Astrocyte (in vitro differentiated cells and primary cell): Measurements from ENCODE around the gene EIF1AD. TPM values are rescaled to one million over a fixed set of nuclear protein-coding genes. Genes with fewer than 3 reads are reported as not detected.
A peak's percentile ranks its signal among the peaks of the same experiment; 100 is the strongest.

Experiments
- DNase-seq: peaks from one replicate; pipeline ENCODE4 v3.0.0-alpha.2; 2010; ENCODE audit warnings: low read depth
- FAIRE-seq: peaks from 2 replicates; lab custom pipeline; 2011; peaks lifted over from hg19 to GRCh38; lab: Jason Lieb, UNC
- H2AFZ ChIP-seq: 2 replicates; pipeline ENCODE4 v1.6.0; 2012; ENCODE audit warnings: low read depth, low read length, inconsistent platforms
- H3K27ac ChIP-seq: 2 replicates; pipeline ENCODE4 v1.5.1; 2011; ENCODE audit warnings: low read depth, low read length, inconsistent platforms
- H3K27me3 ChIP-seq: 2 replicates; pipeline ENCODE4 v1.6.0; 2011; ENCODE audit warnings: low read length, inconsistent platforms; ENCODE audit not compliant: insufficient read depth
- H3K36me3 ChIP-seq: 2 replicates; pipeline ENCODE4 v1.5.1; 2011; ENCODE audit warnings: low read length, inconsistent platforms; ENCODE audit not compliant: insufficient read depth
- H3K4me1 ChIP-seq: 2 replicates; pipeline ENCODE4 v1.5.1; 2011; ENCODE audit warnings: low read length, inconsistent platforms; ENCODE audit not compliant: insufficient read depth
- H3K4me2 ChIP-seq: 2 replicates; pipeline ENCODE4 v1.6.0; 2012; ENCODE audit warnings: low read length, inconsistent platforms
- H3K4me3 ChIP-seq: 2 replicates; pipeline ENCODE4 v1.5.1; 2011; ENCODE audit warnings: low read depth, mild to moderate bottlenecking, low read length, inconsistent platforms; ENCODE audit not compliant: insufficient read depth
- H3K79me2 ChIP-seq: 2 replicates; pipeline ENCODE4 v1.6.0; 2012; ENCODE audit warnings: mild to moderate bottlenecking, low read length, inconsistent platforms; ENCODE audit not compliant: insufficient read depth
- H3K9ac ChIP-seq: 2 replicates; pipeline ENCODE4 v1.6.0; 2012; ENCODE audit warnings: mild to moderate bottlenecking, low read length, inconsistent platforms
- H3K9me3 ChIP-seq: 2 replicates; pipeline ENCODE4 v1.5.1; 2012; ENCODE audit warnings: low read depth, mild to moderate bottlenecking, low read length, inconsistent platforms; ENCODE audit not compliant: insufficient read depth
- H4K20me1 ChIP-seq: 2 replicates; pipeline ENCODE4 v1.6.0; 2012; ENCODE audit warnings: low read length, inconsistent platforms; ENCODE audit not compliant: insufficient read depth
- H3K27ac Mint-ChIP-seq: one replicate; pipeline ENCODE4 v1.8.0; 2021; ENCODE audit warnings: mild to moderate bottlenecking, mixed read lengths; ENCODE audit not compliant: unreplicated experiment
- H3K27me3 Mint-ChIP-seq: one replicate; pipeline ENCODE4 v1.8.0; 2021; ENCODE audit warnings: low read depth, mixed read lengths; ENCODE audit not compliant: unreplicated experiment
- H3K36me3 Mint-ChIP-seq: one replicate; pipeline ENCODE4 v1.8.0; 2021; ENCODE audit warnings: low read depth, mixed read lengths; ENCODE audit not compliant: unreplicated experiment
- H3K4me1 Mint-ChIP-seq: one replicate; pipeline ENCODE4 v1.8.0; 2021; ENCODE audit warnings: low read depth, mixed read lengths; ENCODE audit not compliant: unreplicated experiment
- H3K4me3 Mint-ChIP-seq: one replicate; pipeline ENCODE4 v1.8.0; 2021; ENCODE audit warnings: mild to moderate bottlenecking, moderate library complexity, mixed read lengths; ENCODE audit not compliant: unreplicated experiment
- H3K9me3 Mint-ChIP-seq: one replicate; pipeline ENCODE4 v1.8.0; 2021; ENCODE audit warnings: mild to moderate bottlenecking, mixed read lengths; ENCODE audit not compliant: unreplicated experiment
- EZH2 ChIP-seq: IDR thresholded peaks from 2 replicates; pipeline ENCODE4 v1.6.1; 2012; ENCODE audit warnings: mild to moderate bottlenecking, low read length, inconsistent platforms; ENCODE audit not compliant: insufficient read depth
- total RNA-seq: library from RNA; stranded (reverse); gene quantifications from 2 replicates; pipeline ENCODE4 v1.2.1, GENCODE V29; 2021
- TF ChIP-seq, protein P1 (sequence below): IDR thresholded peaks from 2 replicates; pipeline ENCODE4 v1.5.1; 2011; ENCODE audit warnings: low read depth, mild to moderate bottlenecking, inconsistent platforms, low read length, moderate library complexity; ENCODE audit not compliant: insufficient read depth

The EIF1AD gene
- total RNA-seq, 1 donor from 2014 or later, result 42.7 TPM

DNA sequence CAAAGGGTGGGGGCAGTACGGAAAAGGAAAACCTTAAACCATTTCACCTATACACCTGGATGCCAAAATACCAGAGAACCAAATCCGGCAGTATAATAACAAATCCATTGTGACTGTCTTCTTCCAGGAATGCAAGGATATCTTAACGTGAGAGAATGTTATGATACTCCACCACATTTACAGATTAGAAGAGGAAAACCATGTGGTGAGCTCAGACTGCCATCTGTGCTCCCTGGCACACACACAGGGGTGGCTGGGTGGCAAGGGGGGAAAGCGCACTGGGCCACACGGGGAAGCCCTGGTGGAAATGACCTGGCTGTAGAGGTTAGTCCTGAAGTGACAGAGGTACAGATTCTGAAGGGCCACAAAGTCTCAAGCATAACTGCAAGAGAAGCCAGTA is 9.9 kb downstream of the EIF1AD start:
- FAIRE-seq (no peak), DNase-seq (peak; percentile 19)
- TF ChIP-seq, protein P1, sequence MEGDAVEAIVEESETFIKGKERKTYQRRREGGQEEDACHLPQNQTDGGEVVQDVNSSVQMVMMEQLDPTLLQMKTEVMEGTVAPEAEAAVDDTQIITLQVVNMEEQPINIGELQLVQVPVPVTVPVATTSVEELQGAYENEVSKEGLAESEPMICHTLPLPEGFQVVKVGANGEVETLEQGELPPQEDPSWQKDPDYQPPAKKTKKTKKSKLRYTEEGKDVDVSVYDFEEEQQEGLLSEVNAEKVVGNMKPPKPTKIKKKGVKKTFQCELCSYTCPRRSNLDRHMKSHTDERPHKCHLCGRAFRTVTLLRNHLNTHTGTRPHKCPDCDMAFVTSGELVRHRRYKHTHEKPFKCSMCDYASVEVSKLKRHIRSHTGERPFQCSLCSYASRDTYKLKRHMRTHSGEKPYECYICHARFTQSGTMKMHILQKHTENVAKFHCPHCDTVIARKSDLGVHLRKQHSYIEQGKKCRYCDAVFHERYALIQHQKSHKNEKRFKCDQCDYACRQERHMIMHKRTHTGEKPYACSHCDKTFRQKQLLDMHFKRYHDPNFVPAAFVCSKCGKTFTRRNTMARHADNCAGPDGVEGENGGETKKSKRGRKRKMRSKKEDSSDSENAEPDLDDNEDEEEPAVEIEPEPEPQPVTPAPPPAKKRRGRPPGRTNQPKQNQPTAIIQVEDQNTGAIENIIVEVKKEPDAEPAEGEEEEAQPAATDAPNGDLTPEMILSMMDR, result no peak
- no peak for TF ChIP-seq EZH2
- Mint-ChIP-seq H3K4me3 (no peak overlapping the region), H3K36me3 (peaks cover 5% of the 10 kb centered on the region), H3K27me3 (no peaks in the 10 kb centered on the region), H3K27ac (no peak overlapping the region), H3K9me3 (no peaks in the 10 kb centered on the region), H3K4me1 (no peaks in the 10 kb centered on the region)
- Histone ChIP-seq H2AFZ (no peak overlapping the region), H3K4me1 (no peaks in the 10 kb centered on the region), H3K4me2 (no peak overlapping the region), H3K27me3 (no peaks in the 10 kb centered on the region), H3K9ac (no peak overlapping the region), H4K20me1 (peaks cover 3% of the 10 kb centered on the region), H3K27ac (no peak overlapping the region), H3K9me3 (no peaks in the 10 kb centered on the region), H3K4me3 (no peak overlapping the region), H3K36me3 (no peaks in the 10 kb centered on the region), H3K79me2 (no peaks in the 10 kb centered on the region)

DNA sequence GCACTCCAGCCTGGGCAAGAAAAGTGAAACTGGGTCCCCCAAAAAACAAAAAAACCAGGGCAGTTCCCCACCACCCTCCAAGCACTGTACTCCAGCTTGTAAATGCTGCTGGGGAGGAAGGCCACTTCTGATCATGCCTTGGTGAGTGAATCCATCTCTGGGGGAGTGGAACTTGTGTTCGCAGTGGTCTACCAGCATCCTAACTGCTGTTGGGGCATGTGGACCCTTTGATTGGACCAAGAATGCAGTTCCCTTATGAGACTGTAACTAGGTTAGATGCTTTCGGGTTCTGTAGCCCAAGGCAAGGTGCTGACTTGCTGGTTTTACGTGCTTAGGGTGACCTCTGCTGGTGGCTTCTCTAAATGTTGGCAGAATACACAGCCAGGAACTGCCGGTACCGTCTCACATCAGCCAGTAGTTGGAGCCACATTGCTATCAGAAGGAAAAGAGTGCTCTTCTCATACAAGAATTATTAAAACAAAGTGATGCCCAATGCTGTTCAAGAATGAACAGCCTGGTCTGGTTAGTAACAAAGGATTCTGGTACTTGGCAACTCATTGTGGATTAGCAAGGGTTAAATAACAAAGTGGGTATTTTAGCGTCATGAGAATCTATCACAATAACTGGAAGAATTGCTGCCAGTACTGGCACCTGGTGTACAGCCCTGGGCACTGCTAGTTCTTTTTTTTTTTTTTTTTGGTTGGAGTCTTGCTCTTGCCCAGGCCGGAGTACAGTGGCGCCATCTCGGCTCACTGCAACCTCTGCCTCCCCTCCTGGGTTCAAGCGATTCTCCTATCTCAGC is 13.0 kb downstream of the EIF1AD start:
- H3K9me3 ChIP-seq, result no peaks in the 10 kb centered on the region
- no peak overlapping the region for H3K27ac ChIP-seq
- H3K79me2 ChIP-seq, result no peaks in the 10 kb centered on the region
- H3K4me1 ChIP-seq, result no peaks in the 10 kb centered on the region
- H3K4me3 ChIP-seq, result no peak overlapping the region
- Mint-ChIP-seq H3K27ac (no peak overlapping the region), H3K9me3 (no peaks in the 10 kb centered on the region), H3K36me3 (peaks cover 3% of the 10 kb centered on the region), H3K4me1 (no peaks in the 10 kb centered on the region), H3K4me3 (peak overlapping the region; percentile 35), H3K27me3 (no peaks in the 10 kb centered on the region)
- FAIRE-seq (peak; percentile 97), DNase-seq (peak; percentile 83)
- no peak overlapping the region for H3K9ac ChIP-seq
- no peak overlapping the region for H3K4me2 ChIP-seq
- H3K27me3 ChIP-seq, result no peaks in the 10 kb centered on the region
- H2AFZ ChIP-seq, result no peak overlapping the region
- TF ChIP-seq, protein P1, result peak; percentile 100
- no peak for TF ChIP-seq EZH2
- H3K36me3 ChIP-seq, result no peaks in the 10 kb centered on the region
- H4K20me1 ChIP-seq, result no peaks in the 10 kb centered on the region

DNA sequence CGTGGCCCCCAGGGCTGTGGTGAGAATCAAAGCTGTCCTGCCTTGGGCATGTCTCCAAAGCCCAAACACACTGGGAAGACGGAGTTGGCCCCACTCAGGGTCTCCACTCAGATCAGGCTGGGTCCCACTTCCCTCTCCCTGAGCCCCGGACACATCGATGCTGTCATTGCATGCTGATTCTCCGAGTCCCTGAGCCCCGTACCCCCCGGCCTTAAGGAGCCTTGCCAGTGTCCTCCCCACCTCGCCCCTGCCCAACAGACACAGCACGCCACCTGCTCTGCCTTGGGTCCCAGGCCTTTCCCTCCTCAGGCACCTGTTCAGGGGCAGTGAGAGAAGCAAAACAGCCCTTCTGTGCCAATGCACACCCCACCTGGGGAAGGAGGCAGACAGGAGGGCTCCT is 14.6 kb downstream of the EIF1AD start:
- H3K9me3 ChIP-seq, result no peaks in the 10 kb centered on the region
- H3K36me3 Mint-ChIP-seq, result peaks cover 2% of the 10 kb centered on the region
- H2AFZ ChIP-seq, result no peak overlapping the region
- no peaks in the 10 kb centered on the region for H3K9me3 Mint-ChIP-seq
- H3K4me2 ChIP-seq, result no peak overlapping the region
- no peak overlapping the region for H3K4me3 ChIP-seq
- no peaks in the 10 kb centered on the region for H3K79me2 ChIP-seq
- no peaks in the 10 kb centered on the region for H3K4me1 ChIP-seq
- H4K20me1 ChIP-seq, result no peaks in the 10 kb centered on the region
- no peaks in the 10 kb centered on the region for H3K36me3 ChIP-seq
- H3K27ac Mint-ChIP-seq, result no peak overlapping the region
- H3K4me3 Mint-ChIP-seq, result no peak overlapping the region
- DNase-seq (no peak), FAIRE-seq (no peak)
- H3K4me1 Mint-ChIP-seq, result no peaks in the 10 kb centered on the region
- no peak for TF ChIP-seq EZH2
- H3K27me3 ChIP-seq, result no peaks in the 10 kb centered on the region
- no peak overlapping the region for H3K9ac ChIP-seq
- no peaks in the 10 kb centered on the region for H3K27me3 Mint-ChIP-seq
- H3K27ac ChIP-seq, result no peak overlapping the region
